Ramos (cell line): ENCODE data around the gene CENPN.

Experiments
- in situ Hi-C: fragments of 300-500 bp; cut with MboI; formaldehyde crosslinking; loops from one replicate; pipeline ENCODE4 v1.14.3; 2022; ENCODE audit warnings: low sequenced_read_pairs; ENCODE audit not compliant: unreplicated experiment

The CENPN gene

GRCh38 chr16:81071805-81072204 lies 64.8 kb downstream of the CENPN start:
- in situ Hi-C loops = no loop called here

- in situ Hi-C loops = no loop called here
Observed at GRCh38 chr16:81073560-81074330, 66.7 kb downstream of the CENPN start.

- in situ Hi-C loops = no loop called here
Observed at GRCh38 chr16:81076566-81077075, 69.6 kb downstream of the CENPN start.

GRCh38 chr16:81077076-81077940 lies 70.3 kb downstream of the CENPN start, which contains the start of gene C16orf46:
C16orf46 (minus strand) TSS chr16:81077238; CDS start chr16:81063955, 13,283 bp downstream.
- in situ Hi-C loops = no loop called here

GRCh38 chr16:81080233-81080632 lies 73.2 kb downstream of the CENPN start:
- in situ Hi-C loops = no loop called here

GRCh38 chr16:81081014-81081413 lies 74.0 kb downstream of the CENPN start:
- in situ Hi-C loops = no loop called here
